ENCODE data around the gene ZNF521. TPM values are rescaled to one million over a fixed set of nuclear protein-coding genes. Genes with fewer than 3 reads are reported as not detected.
A peak's percentile ranks its signal among the peaks of the same experiment; 100 is the strongest.
"Not testable (repeated sequence)": the region's sequence is repeated elsewhere in the genome, so short reads cannot be mapped to it uniquely, and the experiment has no call there.

ZNF521 gene
- total RNA-seq, 1 donor from 2014 or later = 66.4 TPM

DNA sequence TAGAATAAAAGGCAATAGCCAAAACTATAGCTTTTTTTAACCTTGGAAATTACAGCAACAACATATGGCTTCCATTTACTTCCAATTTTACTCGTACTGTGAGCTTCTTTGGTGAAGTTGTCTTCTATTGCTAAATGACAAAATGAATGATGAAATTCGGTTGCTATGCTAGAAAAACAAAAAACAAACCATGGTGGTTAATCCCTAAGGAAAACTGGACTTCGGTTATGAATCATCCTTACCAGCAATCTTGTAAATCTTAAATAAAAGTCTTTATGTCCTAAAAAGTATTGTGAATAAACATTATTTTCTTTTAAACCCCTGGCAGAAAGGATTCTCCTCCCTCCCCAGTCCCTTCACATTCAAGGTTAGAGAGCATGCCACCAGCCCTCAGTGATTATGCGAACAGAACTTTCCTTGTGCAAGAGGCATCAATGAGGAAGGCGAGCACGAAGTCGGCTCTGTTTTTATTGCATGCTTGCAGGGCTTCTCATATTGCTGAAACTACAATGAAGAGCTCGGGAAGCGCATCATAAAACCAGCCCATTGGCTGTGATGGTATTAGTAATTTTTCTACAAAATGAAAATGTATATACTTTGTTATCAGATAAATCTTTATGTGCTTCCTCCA lies 62.9 kb downstream of the ZNF521 start:
- DNase-seq (ENCODE audit: low read depth in 2 of 2) = peak in 1 of 2 donors; percentile 84

DNA sequence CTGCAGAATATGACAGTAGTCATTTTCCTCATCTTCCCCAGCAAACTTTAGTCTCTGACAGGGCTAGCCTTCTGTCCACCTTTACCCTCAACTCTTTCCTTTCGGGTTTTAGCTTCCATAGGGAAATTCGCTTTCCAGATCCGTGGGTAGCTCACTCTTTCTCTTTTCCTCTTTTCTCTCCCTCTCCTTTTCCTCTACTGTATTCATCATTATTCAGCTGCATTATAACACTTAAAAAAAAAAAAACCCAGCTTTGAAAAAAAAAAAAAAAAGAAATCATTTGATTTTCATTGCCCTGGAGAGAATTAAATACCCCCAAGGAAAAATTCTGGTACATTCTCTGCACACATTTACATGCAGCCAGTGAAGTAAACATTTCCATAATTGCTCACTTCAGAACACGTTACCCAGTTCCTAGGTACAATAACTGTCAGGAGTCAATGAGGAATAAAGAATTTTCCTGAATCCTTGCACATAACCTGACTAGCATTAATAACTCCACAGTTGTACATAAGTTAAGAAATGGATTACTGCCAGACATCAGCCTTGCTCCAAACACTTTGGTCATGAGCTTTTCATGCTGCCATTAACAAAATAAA lies 63.5 kb downstream of the ZNF521 start:
- DNase-seq (ENCODE audit: low read depth in 2 of 2) = no peak

DNA sequence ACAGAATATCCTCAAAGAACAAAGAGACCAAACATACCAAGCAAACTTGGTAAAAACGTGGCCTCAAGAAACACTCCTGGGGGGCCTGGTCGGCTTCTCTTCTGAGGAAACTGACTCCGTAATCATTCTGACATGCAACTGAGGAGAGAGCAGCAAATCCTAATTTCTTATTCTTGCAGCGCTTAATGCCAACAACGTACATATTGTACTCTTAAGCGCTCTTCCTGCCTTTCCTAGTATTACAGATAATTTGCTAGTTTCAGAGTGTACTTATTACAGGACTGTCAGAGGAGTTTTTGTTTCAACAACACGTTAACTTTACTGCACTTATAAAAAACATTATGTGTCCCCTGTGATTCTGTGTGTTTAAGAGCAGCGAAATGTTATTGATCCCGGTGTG lies 64.9 kb downstream of the ZNF521 start:
- no peak for DNase-seq (ENCODE audit: low read depth in 2 of 2)

DNA sequence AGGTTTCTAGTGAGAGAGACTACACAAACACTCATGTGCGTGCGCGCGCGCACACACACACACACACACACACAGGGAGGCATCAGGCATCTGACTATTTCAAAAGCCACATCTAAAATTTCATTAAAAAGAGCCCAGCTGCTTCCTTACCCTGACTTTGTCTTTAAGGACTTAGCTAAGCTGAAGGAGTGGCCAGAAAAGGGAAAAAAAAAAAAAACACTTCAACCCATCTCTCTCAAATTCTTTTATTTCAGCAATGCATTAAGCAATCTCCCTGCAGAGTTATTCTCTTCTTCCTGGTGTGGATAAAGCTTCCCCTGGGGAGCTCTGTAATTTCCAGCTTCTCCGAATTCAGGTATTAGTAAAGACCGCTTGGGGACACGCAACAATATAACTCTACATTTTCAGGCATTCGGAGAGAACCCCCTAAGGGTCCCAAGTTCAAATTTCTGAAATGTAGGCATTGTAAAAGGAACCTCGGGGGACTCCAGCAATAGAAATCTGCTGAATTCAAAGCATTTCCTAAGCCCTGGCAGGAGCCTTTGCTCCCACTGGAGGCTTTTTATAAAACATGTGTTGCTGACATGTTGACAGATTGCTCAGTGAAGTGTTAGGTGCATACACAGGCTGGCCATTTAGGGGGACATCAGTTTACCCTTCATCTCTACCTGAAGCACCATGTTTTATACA lies 67.0 kb downstream of the ZNF521 start:
- no peak for DNase-seq (ENCODE audit: low read depth in 2 of 2)

DNA sequence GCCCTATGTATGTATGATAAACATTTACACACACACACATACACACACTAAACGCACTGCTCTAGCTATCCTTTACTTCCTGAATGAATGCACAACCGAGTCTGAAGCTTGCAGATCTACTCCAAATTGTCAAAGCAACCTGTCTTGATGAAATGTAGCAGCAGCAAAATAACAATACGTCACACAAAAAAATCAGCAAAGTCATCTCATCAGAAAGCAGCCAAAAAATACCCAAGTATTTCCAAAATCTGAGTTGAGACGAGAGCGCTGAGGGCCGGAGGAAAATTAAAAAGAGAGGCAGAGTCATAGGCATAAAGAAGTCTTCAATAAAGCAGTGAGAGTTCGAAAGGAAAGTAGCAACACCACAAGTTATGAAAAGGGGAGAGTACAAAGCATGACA lies 67.7 kb downstream of the ZNF521 start:
- no peak for DNase-seq (ENCODE audit: low read depth in 2 of 2)

DNA sequence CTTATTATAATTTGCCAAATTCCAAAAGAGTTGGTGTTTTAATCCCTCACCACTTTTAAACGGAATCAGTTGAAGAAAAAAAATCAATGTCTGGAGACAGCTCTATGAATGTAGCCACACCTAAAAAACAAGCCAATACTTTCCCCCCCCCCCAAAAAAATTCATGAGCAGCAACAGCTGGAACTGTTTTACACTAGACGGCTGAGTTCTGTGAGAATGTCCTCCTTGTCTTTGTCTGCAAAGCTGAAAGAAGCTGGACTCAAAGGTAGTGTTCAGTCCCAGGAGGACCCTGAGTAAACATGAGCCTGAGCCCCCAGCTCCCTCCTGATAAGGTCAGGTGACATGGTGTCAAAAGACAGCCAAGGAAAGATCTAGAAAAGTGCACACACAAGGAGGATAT lies 68.2 kb downstream of the ZNF521 start:
- DNase-seq (ENCODE audit: low read depth in 2 of 2) = no peak

DNA sequence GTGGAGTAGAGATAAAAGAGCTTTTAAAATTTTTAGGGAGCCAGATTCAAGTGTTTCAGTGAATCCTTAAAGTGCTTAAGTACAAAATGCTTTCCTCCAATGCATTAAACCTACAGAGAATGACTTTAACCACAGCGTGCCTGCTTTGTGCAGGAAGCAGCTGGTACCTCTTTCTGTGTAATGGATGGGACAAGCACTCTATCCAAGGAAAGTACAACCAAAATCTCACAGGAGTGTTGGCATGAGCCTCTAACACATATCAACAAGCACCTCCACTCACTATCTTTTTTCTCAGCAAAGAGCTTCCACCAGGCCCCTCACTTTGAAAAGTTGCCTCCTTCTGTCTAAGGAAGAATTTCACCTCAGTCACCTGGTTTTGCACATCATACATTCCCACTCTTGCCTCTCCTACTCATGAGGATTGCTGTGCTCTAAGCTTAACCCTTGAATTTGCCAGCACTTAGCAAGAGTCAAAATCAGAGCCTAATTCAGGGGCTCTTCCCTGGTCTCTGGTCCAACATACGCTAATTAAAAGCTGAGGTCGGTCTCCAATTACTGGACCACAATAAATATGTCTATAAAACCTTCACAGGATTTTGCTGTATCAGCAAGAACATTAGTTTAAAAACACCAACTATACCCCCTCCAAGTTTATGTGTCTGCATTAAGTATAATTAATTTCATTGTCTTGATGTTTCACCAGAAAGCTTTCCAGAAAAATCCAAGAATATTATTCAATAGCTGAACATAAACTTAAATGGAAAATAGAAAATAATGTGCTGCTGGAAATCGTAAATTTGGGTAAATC lies 68.9 kb downstream of the ZNF521 start:
- DNase-seq (ENCODE audit: low read depth in 2 of 2) = no peak

DNA sequence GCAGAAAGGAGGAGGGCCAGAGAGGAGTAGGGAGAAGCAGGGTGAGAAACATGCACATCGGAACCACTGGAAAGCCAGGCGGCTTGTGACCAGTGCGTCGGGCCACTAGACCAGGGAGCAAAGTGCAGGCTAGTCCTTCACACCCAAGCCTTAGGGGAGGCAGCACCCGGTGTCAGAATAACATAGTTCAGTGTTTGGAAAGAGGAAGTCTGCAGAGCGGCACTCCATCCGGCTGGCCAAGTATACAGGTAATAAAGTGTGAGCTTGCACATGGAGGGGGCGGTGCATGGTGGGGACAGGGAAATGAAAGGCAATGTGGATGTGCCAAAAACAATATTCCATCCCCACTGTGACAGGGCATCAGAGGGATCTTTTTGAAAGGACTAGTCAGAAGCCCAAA lies 69.7 kb downstream of the ZNF521 start:
- DNase-seq (ENCODE audit: low read depth in 2 of 2) = peak; percentile 93 to 95

DNA sequence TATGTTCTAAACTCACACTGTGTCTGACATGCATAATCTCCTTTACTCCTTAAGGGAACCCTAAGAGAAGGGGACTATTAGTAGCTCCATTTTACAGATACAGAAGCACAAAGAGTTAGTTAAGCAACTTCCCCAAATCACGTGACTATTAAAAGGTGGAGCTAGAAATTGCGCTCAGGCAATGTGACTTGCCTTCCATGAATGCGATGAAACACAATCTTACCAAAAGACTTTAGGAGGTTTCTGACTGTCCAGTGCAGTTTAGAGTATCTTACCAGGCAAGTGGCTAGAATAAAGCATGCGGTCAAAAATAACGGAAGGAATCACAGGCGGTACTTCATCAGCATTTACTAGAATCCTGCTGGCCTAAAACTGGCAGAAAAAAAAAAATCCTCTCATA lies 70.4 kb downstream of the ZNF521 start:
- DNase-seq (ENCODE audit: low read depth in 2 of 2) = peak in 1 of 2 donors; percentile 38

DNA sequence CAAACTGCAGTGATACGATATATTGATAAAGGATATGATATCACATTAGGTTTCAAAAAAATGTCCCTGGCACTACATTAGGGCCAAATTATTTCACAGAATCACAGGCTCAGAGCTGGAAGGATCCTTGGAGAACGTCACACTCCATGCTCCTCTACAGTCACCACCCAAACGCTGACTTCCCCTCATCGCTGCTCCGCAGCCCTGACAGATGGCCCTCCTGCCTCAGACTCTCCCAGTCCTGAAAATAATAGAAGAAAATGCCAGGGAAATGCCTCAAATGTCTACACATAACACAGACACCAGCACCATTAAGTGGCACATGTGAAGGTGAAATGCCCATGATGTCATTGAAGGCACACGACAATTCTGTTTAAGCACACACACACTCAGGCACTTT lies 72.0 kb downstream of the ZNF521 start:
- DNase-seq (ENCODE audit: low read depth in 2 of 2) = no peak

DNA sequence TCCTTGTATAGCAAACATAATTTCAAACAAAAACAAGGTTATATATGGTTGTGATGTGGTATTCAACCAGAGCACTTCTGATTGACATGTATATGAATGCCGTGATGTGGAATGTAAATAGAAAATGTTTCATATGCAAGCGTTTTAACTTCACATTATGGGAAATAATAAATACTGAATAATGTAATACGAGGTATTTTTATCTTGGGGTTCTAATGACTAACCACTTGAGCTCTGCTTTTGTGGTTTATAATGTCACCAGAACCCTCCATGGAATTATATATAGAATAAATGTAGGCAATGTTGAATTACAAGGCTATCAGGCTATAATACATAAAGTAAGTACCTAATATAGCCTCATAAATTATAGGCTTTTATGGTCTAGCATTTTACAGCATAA lies 72.4 kb downstream of the ZNF521 start:
- no peak for DNase-seq (ENCODE audit: low read depth in 2 of 2)

DNA sequence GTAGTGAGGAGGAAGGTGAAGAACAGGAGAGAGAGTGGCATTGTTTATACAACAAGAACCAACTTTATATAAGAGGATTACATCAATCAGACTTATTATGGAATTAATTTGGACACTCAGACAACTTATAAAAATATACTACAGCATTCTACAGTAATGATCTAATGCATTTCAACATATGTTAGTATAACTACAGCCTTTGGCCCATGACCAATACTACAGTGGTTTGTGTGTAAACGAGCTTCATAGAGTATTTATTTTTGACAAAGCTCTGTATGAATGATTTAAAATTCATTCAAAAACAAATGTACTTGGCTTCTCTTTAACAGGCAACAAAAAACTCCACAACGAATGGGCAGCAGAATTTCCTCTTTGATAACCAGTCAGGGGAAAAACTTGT lies 72.8 kb downstream of the ZNF521 start:
- DNase-seq (ENCODE audit: low read depth in 2 of 2) = peak in 1 of 2 donors; percentile 33

DNA sequence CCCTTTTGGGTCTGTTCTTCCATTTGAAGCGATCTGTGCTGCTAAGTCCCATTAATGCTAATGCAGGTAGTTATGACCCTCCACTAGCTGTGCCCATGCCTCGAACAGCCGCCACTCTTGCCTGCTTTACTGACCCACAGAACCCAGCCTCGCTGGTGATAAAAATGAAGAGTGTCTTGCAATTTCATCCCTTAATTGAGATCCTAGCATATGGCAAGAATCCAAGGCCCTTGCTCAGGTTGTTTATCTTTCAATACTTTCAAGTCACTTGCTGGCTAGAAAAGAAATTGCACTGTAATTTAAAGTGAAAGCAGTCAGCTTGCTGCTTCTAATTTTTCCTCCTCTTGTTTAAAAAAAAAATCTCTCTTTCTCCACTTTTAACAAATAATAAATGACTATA lies 73.6 kb downstream of the ZNF521 start:
- peak in 1 of 2 donors; percentile 37 for DNase-seq (ENCODE audit: low read depth in 2 of 2)

DNA sequence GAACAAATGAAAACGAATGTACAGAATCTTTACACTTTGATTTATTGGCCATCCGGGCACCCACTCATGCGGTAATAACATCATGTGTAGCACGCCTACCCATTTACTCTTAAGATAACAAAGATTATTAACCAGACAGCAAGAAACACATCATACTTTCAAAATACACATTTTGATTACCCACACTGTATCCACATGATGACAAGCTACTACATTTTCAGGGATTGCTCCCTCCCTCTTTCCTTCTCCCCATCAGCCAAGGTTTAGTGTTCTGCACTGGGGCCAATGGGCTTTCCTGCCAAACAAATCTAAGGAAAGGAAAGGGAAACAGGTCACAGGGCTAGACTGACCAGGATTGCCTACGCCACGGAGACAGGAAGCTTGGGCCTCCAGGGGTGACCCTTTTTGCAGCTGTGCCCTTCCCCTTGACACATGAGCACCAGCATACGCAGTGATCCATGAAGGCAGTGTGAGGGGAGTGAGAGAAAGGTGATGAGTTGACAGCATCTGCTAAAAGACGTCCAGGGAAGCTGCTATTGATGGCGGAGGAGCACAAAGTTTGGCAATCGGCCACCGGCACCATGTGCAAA lies 76.5 kb downstream of the ZNF521 start:
- peak in 1 of 2 donors; percentile 91 for DNase-seq (ENCODE audit: low read depth in 2 of 2)

DNA sequence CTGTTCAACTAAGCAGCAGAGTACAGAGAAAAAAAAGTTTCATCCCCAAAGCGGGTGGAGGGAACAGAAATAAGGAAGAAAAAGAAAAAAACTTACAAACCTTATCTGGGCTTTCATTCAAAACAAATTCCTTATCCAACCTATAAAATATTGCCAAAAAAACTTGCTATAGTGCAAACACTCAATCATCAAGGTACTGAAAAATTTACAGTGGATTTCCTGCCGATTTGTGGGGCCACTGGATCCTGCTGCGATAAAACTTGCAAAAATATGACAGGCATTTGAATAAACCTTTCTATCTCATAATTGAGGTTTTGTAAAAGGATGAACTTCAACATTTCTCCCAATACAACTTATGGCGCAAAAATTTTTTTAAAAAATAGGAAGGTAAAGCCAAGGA lies 77.0 kb downstream of the ZNF521 start:
- peak in 1 of 2 donors; percentile 39 for DNase-seq (ENCODE audit: low read depth in 2 of 2)

DNA sequence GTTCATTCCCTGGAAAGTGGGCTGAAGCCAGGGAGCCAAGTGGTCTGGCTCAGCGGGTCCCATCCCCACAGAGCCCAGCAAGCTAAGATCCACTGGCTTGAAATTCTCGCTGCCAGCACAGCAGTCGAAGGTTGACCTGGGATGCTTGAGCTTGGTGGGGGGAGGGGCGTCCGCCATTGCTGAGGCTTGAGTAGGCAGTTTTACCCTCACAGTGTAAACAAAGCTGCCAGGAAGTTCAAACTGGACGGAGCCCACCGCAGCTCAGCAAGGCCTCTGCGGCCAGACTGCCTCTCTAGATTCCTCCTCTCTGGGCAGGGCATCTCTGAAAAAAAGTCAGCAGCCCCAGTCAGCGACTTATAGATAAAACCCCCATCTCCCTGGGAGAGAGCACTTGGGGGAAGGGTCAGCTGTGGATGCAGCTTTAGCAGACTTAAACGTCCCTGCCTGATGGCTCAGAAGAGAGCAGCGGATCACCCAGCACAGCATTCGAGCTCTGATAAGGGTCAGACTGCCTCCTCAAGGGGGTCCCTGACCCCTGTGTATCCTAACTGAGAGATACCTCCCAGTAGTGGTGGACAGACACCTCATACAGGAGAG lies 84.9 kb downstream of the ZNF521 start:
- not testable (repeated sequence) for DNase-seq (ENCODE audit: low read depth in 2 of 2)

DNA sequence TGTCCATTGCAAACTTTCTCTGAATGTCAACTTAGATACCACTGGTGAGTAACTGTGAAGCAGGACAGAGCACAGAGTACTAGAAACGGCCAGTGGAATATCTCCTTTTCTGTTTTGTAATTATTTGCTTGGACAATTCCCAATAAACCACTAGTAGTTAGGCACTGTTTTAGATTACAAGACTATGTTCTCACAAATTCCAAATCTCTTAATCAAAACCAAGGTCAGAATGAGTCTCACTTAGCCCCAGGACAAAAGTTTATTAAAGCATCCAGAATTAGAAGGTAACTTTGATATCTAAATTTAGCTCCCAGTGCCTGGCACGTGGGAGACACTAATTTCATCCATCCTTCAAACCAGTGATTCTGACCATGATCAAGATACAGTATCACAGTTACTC lies 89.0 kb downstream of the ZNF521 start:
- no peak for DNase-seq (ENCODE audit: low read depth in 2 of 2)

DNA sequence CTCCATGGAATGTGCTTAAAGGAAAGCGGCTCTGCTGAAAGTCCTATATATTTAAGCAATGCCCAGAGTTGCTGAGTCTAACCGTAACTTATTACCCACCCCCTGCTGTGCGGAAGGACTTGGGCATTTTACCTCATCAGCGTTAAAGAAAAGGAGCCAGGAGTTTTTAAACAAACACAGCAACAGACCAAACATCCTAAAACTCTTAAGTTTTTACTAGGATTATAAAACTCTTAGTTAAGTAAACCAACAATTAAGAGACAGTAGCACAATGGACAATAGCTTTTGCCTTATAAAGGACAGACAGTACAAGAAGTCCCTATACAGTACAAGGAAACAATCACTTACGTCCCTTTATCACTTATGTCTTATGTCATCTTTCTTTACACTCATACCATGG lies 90.2 kb downstream of the ZNF521 start:
- DNase-seq (ENCODE audit: low read depth in 2 of 2) = no peak

DNA sequence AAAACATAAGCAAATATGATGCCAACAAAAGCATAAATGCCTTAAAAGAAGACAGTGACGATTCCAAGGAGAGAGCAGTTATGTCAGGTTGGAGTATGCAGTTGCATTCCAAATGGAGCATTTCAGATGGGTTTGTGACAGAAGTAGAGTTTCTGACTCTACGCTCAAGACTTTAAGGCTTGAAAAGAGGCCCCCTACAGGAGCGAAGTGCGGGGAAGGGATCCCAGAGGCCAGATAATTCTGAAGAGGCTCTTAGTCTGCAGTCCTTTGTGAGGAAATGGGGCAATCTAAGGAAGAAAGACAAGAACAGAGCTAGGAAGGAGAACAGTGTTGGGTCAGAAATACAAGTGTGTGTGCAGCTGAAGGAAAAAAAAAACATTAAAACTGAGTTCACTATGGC lies 95.5 kb downstream of the ZNF521 start:
- DNase-seq (ENCODE audit: low read depth in 2 of 2) = no peak

DNA sequence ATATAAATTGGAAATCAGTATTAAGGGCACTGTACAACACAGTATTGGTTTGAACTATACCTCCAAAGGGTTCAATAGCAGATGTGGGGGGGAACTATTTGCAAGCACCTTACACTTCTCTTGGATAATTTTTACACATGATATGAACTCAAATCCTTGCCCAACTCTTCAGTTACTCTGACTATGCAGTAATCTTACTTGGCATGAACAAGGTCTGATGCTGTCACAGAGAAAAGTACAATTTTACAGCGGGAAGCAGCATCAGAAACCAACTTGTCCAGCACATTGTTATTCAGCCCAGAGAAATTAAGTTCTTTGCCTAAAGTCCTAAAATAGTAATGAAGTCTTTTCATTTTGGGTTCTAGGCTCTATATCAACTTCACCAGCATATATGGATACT lies 98.2 kb downstream of the ZNF521 start:
- DNase-seq (ENCODE audit: low read depth in 2 of 2) = no peak

DNA sequence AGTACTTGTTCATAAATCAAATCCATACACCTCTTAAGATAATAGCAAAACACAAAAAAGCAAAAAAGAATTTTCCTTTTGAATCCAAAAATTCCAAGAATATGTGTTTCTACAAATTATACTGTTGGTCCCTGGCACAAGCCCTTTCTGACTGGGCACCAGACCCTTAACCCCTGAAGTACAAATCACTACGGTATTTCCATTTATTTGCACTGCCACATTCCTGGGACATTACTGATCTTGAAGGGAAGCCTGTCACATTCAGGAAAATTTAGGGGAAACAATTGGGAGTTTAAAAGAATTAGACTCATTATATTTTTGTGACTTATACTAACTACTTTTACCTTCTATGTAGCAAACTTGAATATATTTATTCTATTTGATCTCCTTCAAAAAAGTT lies 98.8 kb downstream of the ZNF521 start:
- DNase-seq (ENCODE audit: low read depth in 2 of 2) = peak in 1 of 2 donors; percentile 58

Data from dermis microvascular lymphatic vessel endothelial cell (primary cell).